ENCODE results near the gene SPACDR. TPM values are rescaled to one million over a fixed set of nuclear protein-coding genes. Genes with fewer than 3 reads are reported as not detected.
A peak's percentile ranks its signal among the peaks of the same experiment; 100 is the strongest.

Gene SPACDR
- total RNA-seq, 6 experiments from 2014 or later: not detected

DNA sequence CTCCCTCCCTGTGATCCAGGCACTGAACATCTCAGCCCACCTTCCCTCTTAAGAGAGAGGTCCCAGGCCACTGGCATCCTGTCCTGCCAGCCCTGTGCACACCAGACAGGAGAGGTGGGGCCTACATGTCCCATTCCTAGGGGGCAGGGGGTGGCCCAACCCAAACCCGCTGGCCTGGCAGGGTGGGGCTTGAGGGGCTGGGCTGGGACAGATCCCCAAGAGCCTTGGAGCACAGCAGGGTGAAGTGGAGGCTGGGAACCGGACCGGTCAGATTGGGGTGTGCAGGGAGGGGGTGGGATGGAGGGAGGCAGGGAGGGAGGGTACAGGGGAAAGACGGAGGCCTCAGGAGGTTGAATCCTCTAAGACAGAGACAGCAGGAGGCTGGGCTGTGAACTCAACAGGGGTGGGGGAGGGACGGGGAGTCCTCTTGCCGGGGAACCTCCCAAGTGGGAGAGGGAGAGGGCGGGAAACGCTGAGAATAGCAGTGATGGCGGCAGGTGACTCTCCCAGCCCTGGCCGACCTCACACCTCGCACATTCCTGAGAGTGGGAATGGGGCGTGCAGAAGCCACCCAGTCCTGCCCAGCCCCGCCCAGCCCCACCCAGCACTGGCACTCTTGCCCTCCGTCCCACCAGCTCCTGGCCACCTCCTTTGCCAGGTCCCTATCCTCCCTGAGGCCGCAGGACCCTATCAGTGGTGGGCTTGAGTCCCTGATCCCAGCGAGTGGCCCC is 8.2 kb upstream of the SPACDR start:
- 79% methylated on average over 4 of the region's 16 CpGs for WGBS (ENCODE audit: insufficient coverage, low coverage, low lambda C conversion rate, missing lambda C conversion rate)
- no peak overlapping the region for H3K27ac ChIP-seq
- no peak overlapping the region for H3K4me3 ChIP-seq
- H3K4me1 ChIP-seq: peaks cover 0 to 8% (median 2%) of the 10 kb centered on the region in 4 donors
- ATAC-seq (no peak), DNase-seq (no peak)
- peaks cover 0 to 12% (median 4%) of the 10 kb centered on the region in 4 donors for H3K36me3 ChIP-seq
- H3K9me3 ChIP-seq: no peaks in the 10 kb centered on the region
- H3K27me3 ChIP-seq: no peaks in the 10 kb centered on the region
- intact Hi-C loops (cut with DNase I): loop anchor here (5.0 to 10.0 kb wide), 2 partner anchors 90 to 213 kb away; no protein-coding TSS in a partner anchor
- TF ChIP-seq CTCF (IDR thresholded peaks at IDR 0.05) (no peak), POLR2A (IDR thresholded peaks at IDR 0.05) (no peak)

GRCh38 chr7:100471021-100471420 is 7.0 kb upstream of the SPACDR start:
- Histone ChIP-seq H3K36me3 (peaks cover 0 to 12% (median 4%) of the 10 kb centered on the region in 4 donors), H3K27ac (no peak overlapping the region), H3K9me3 (no peaks in the 10 kb centered on the region), H3K4me3 (no peak overlapping the region), H3K27me3 (no peaks in the 10 kb centered on the region), H3K4me1 (peaks cover 0 to 6% (median 2%) of the 10 kb centered on the region in 4 donors)
- TF ChIP-seq POLR2A (IDR thresholded peaks at IDR 0.05): no peak
- no peak for TF ChIP-seq CTCF (IDR thresholded peaks at IDR 0.05)
- DNase-seq: no peak
- 45% methylated on average over 4 of the region's 4 CpGs for WGBS (ENCODE audit: insufficient coverage, low coverage, low lambda C conversion rate, missing lambda C conversion rate)
- intact Hi-C loops (cut with DNase I): loop anchor here (5.0 to 10.0 kb wide), 2 partner anchors 91 to 214 kb away; no protein-coding TSS in a partner anchor
- no peak for ATAC-seq

- 37% methylated on average over 9 of the region's 13 CpGs for WGBS (ENCODE audit: insufficient coverage, low coverage, low lambda C conversion rate, missing lambda C conversion rate)
- Histone ChIP-seq H3K4me1 (peaks cover 0 to 14% (median 2%) of the 10 kb centered on the region in 4 donors), H3K4me3 (no peak overlapping the region)
These were observed 5.4 kb upstream of the SPACDR start for GRCh38 chr7:100469227-100470044.

More at GRCh38 chr7:100469227-100470044, 5.4 kb upstream of the SPACDR start:
- intact Hi-C loops (cut with DNase I): loop anchor here (5.0 to 10.0 kb wide), 2 partner anchors 93 to 215 kb away; no protein-coding TSS in a partner anchor
- TF ChIP-seq POLR2A (IDR thresholded peaks at IDR 0.05) (no peak), CTCF (IDR thresholded peaks at IDR 0.05) (peak; percentile 82 to 96 (median 91))
- H3K27me3 ChIP-seq: no peaks in the 10 kb centered on the region
- H3K27ac ChIP-seq: no peak overlapping the region
- DNase-seq (peak; percentile 88), ATAC-seq (peak; percentile 85 to 93 (median 89))
- peaks cover 0 to 11% (median 4%) of the 10 kb centered on the region in 4 donors for H3K36me3 ChIP-seq
- H3K9me3 ChIP-seq: no peaks in the 10 kb centered on the region
